GM21515 (cell line): Measurements from ENCODE around the gene LRRC4B.
"Not testable (repeated sequence)": the region's sequence is repeated elsewhere in the genome, so short reads cannot be mapped to it uniquely, and the experiment has no call there.

Experiments
- ATAC-seq: cut with Tn5 transposase; IDR thresholded peaks from one replicate; pipeline ENCODE4 v1.9.1; 2021; ENCODE audit not compliant: unreplicated experiment

Gene LRRC4B

DNA sequence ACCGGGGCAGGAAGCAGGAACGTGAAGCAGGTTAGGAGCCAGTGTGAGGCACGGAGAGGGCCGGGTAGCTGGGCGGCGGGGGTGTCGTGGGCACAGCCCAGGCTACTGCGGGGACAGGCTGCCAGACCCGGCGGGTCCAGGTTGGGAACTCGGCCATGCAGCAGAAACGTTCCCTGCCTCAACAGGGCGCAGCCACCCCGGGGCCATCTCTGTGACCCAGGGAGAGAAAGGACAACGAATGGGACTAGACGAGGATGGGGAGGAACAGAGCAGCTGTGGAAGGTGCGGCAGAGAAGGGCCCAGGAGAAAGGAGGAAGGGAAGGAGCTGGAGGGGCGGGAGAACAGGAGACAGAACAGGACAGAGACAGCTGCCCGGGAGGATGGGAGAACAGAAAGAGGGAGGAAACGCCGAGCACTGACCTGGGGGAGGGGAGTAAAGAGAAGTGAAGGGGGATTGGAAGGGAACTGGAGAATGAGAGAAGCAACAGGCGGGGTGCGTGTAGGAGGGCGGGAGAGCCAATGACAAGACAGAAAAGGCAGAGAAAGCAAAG is 78.7 kb downstream of the LRRC4B start:
- ATAC-seq = no peak

DNA sequence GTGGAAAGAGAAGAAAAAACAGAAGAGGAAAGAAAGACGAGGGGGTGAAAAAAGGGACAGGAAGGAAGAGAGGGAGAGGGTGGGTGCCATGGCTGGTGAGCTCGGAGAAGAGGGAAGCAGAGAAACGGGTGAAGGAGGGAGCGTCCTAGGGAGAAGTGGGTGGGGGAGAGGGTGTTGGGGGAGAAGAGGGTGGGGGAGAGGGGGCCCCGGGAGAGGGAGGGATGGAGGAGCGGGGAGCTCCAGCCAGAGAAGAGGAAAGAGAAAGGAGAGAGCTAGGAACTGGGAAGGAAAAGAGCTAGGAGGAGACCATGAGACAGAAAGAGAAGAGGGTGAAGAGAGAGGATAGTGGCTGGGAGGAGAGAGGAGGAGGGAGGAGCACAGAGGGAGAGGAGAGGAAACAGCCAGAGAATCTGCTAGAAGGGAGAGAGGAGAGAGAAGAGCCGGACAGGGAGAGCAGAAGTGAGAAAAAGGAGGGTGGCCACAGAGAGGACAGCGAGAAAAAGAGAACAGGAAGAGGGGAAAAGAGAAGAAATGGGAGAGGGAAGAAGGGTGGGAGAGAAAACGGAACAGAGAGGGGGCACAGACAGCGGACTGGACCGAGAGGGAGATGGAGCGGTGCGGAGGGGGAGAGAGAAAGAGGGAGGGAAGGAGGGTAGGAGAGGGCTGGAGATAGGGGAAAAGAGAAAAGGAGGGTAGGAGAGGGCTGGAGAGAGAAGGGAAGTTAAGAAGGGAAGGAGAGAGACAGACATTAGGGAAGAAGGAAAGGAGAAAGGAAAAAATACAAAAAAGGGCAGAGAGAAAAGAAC is 79.6 kb downstream of the LRRC4B start:
- ATAC-seq = no peak

DNA sequence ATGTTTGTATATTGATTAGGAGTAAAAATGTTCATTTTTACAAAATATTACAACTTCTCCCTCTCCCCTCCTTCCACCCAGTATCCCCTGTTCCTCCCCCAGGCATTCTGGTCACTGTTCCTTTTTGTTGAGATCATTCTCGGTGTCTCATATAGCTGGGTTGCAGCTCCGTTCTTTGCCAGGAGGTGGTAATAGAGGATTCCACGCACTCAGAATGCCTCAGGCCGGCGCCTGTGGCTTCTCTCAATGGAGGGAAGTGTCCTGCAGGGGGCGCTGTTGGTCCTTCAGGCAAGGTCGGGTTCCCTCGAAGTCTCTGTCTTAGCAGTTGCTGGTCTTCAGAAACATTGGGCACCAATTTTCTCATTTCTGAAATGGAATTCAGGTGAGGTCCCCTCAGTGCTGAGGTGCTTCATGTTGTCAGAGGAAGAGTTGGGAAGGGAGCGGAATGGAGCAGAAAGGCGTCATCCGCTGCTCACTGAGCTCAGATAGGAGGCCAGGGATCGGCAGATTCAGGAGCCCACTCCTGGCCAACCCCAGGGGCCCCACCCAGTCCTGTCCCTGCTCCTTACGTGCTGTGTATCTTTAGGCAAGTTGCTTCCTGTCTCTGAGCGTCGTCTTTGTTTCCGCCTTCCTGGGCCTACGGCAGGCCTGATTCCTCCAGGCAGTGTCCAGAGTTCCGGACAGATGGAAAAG is 81.3 kb downstream of the LRRC4B start:
- ATAC-seq = no peak

DNA sequence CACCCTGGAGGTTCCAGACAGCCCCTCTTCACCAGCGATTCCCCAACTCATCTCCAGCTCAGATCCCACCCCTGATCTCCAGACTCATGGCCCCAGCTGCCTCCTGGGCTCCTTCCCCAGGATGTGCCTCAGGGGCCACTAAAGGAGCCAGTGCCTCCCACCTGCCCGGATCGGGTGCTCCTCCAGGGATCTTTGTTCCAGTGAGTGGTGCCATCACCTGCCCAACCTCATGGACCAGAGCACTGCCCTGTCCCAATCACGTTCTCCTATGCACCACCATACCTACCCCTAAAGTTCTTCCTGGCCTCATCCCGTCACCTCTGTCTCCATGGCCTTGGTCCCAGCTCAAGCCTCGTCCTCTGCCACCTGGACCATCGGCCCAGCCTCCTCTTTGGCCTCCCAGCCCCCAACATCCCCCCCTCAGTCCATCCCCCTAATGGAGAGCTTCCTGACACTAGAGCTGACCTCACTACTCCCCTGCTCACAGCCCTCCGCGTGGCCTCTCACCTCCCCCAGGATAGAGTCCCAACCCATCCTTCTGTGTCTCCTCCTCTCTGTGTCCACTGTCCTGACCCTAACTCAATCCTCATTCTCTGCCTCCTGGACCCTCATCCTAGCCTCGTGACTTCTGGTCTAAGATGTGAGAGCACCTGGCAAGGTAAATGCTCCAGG is 82.8 kb downstream of the LRRC4B start:
- ATAC-seq = no peak

DNA sequence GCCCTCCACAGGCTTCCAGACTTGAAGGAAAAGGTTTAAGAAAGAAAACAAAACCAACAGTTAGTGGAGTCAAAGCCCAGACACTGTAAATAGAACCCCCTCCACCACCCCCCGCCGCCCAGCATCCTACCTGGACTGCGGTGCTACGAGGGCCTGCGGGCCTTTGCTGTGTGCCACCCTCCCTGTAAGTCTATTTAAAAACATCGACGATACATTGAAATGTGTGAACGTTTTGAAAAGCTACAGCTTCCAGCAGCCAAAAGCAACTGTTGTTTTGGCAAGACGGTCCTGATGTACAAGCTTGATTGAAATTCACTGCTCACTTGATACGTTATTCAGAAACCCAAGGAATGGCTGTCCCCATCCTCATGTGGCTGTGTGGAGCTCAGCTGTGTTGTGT is 85.3 kb downstream of the LRRC4B start:
- no peak for ATAC-seq

DNA sequence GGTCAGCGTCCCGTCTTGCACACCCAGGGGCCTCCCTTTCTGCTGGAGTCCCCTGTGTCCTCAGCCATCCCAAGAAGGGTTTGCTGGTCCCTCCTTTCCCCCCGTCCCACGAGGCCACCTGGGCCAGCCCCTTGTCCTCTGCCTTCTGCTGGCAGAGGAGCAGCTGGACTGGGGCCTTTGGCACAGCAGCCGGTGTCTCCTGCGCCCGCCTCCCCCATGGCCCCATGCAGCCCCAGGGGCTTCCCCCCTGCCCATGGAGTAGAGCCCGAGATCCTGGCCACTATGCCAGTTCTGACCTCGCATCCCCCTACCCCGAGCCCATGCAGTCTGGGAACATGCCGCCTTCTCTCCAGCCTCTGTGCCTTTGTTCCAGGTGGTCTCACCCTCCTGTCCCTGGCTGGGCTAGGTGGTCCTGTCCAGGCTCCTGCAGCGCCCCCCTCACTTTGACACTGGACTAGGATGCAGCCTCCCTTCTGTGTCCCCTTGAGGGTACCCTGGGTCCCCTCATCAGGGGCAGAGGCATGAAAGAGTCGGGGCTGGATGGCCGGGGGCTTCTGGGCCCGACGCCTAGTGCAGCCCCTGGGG is 85.9 kb downstream of the LRRC4B start:
- ATAC-seq = no peak

DNA sequence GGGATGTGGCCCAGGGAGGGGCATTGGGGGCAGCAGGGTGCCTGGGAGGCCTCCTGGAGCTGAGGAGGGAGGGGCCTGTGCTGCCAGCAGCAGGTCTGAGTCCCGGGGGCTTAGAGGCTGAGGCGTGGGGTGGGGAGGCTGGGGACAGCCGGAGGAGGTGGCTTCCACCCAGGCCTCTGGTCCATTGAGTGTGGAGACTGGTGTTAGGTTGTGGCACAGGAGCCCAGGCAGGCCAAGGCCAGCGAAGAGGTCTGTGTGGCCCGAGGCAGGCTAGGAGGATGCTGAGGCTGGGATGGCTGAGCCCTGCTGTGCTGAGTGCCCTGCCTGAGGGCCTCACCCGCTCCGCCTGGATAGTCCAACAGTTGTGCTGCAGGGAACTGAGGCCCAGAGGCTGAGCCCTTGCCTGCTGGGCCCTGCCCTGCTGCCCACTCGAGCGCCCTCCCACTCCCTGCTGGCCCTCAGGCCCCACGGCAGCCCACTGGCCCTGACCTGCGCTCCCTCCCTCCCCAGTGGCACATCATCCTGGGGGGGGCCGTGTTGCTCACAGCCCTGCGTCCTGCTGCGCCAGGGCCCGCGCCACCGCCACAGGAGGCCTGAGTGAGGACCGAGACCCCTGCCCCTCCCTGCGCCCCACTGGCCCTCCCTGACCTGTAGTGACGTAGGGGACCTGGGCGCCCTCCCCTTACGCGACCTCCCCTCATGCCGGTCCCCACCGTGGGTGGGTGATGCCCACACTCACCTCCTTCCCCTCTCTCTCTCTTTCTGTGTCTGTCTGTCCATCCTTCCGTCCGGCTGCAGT is 86.7 kb downstream of the LRRC4B start:
- no peak for ATAC-seq

DNA sequence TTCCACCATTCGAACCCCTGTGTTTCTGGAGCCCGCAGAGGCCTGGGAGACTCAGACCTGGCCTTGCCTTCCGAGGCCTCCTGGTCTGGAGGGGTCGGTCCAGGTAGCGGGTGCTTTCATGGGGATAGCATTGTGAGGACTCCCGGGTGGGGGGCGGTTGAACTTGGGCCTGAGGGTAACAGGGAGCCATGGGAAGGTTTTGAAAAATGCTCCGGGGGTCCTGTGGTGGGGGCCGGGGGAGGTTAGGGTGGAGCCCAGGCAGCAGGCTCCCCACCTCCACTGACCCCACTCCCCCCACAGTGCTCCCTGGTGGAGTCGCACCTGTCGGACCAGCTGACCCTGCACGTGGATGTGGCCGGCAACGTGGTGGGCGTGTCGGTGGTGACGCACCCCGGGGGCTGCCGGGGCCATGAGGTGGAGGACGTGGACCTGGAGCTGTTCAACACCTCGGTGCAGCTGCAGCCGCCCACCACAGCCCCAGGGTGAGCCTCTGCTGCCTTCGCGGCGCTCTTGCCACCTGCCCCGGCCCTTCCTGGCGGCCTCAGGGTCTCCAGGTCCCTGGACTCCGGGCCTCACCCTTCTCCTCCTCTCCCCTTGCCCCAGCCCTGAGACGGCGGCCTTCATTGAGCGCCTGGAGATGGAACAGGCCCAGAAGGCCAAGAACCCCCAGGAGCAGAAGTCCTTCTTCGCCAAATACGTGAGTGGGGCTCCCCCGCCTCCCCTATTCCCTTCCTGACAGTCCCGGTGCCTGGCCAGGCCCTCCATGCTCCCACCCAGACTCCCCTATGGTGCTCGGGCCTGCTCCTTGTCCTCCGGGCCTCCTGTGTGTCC is 87.7 kb downstream of the LRRC4B start:
- no peak for ATAC-seq

DNA sequence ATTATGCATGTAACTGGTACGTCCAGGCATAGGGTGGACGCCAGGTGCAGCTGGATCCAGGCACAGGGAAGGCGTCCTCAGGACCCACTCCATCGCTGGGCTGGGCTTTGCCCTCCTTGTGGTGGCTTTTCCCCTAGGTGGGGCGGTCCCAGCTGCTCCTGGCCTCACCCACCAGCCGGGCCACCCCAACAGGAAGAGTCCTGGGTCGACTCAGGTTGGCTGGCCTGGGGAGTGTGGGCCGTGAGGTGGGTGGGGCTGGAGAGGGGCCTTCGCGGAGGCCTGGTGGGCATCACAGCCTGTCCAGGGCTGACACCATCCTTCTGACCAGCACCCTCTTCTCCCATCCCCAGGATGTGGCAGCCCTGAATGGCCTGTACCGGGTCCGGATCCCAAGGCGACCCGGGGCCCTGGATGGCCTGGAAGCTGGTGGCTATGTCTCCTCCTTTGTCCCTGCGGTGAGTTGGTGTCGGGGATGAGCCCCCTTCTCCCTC is 88.4 kb downstream of the LRRC4B start:
- ATAC-seq = no peak

DNA sequence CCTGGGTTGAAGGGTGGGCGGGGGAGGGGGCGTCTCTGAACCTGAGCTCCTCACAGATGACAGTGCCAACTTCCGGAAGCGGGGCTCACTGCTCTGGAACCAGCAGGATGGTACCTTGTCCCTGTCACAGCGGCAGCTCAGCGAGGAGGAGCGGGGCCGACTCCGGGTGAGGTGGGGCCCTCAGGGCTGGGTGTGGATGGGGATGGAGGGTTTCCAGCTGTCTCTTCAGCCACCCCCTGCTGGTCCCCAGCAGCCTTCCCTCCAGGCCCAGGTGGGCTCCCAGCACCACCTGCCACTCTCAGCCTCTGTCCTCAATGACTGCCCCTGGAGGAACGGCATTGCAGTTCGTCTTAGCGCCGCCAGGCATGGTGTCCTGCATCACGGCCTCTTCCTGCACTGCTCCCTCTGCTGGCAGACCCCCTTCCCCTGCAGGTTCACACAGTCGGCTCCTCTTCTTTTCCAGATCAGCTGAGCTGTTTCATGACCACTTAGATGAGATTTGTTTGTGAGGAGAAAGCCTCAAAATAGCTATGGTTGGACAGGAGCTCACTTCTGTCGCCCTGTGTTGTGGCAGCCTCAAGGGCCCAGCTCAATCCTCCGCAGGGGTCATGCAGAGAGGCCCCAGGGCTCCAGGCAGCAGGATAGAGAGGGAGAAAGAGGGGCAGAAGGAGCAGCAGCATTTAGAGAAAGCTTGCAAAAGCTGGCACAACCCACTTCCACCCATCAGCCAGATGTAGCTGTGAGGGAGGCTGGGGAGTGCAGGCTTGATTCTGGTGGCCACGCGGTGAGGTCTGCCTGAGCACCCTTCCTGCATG is 89.1 kb downstream of the LRRC4B start:
- ATAC-seq = no peak

DNA sequence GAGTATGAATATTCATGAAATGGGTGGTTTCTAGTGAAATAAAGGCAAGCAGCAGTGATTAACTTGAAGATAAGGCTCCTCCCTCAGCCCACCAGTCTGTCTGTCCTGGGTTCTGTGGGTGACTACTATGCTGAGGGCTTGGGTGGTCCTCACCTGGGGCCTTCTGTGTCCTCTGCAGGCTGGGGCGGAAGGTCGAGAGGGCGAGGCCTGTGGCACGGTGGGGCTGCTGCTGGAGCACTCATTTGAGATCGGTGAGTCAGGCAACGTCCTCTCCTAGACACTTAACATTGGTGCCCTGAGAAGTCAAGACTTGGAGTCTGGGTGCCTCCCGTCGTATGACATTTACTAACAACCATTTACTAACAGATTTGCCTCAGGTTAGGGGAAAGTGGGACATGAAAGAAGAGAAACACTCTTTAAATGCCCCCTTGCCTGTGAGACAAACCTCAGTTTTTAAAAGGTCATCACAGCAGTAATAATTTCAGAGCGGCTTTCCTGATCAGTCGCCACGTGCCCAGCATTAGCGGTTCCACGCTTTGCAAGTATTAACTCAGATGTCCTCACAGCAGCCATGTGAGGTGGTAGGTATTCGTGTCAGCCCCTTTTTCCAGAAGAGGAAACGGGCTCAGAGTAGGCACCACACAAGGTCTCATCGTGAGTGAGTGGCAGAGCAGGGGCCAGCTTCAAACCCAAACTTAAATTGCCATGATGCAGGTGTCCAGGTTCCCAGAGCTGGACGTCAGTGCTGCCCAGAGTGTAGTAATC is 90.3 kb downstream of the LRRC4B start:
- no peak for ATAC-seq

DNA sequence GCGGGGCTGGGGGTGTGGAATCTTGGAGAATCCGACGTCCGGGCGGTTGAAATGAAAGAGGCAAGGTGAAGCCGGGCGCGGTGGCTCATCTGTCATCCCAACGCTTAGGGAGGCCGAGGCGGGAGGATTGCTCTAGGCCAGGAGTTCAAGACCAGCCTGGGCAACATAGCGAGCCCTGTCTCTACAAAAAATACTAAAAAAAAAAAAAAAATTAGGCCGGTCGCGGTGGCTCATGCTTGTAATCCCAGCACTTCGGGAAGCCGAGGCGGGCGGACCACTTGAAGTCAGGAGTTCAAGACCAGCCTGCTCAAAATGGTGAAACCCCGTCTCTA is 91.4 kb downstream of the LRRC4B start:
- no peak for ATAC-seq

DNA sequence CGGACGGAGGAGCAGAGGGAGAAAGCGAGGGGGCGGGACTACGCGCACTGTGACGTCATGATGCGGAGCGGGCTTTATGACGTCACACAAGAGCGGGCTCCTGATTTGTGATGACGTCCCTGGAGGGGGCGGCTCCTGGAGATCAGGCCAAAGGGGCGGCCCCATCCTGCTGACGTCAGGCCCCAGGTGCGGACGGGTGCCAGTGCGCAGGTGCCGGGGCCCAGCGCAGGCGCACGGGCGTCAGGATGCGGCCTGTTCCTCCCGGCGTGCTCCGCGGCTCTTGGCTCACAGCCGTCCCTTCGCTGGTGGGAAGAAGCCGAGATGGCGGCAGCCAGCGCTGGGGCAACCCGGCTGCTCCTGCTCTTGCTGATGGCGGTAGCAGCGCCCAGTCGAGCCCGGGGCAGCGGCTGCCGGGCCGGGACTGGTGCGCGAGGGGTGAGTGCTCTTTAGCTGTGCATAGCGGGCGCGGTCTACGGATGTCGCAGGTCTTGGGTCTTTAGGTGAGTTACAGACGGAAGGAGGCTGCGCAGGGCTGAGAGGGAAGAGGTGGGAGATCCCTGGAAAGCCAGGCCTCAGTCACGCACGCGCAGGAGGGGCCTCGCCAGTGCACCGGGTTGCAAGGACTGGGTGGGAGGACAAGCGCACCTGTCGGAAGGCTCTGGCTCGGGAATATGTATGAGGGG is 91.9 kb downstream of the LRRC4B start, which contains the start of the genes EMC10 and GARIN5A:
EMC10 (plus strand) TSS at position 284 of the 683 bp plus-strand sequence; CDS start at position 322, 38 bp downstream.
GARIN5A (minus strand) TSS at position 625 of the 683 bp plus-strand sequence; CDS start at position 165, 460 bp downstream.
- ATAC-seq = peak; percentile 71

DNA sequence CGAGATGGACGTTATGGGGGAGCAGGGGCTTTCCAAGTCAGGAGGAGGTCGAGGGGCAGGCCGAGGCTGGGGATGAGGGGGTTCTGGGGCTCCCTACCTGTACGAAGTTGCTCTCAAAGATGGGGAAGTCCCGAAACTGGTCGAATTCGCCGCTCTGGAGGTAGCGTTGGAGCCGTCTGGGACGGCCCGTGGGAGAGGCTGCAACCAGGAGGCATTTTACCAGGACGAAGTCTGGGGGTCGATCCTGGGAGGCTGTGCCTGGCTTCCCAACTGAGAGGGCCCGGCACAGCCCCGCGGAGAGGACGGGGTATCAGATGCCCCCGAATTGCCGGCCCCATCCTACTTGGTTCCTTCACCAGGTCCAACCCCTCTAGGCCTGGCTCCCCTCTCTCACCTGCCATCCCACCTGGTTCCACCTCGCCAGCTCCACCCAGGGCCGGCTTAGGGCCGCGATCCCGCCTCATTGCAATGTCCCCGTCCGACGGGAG is 92.5 kb downstream of the LRRC4B start:
- ATAC-seq = no peak

DNA sequence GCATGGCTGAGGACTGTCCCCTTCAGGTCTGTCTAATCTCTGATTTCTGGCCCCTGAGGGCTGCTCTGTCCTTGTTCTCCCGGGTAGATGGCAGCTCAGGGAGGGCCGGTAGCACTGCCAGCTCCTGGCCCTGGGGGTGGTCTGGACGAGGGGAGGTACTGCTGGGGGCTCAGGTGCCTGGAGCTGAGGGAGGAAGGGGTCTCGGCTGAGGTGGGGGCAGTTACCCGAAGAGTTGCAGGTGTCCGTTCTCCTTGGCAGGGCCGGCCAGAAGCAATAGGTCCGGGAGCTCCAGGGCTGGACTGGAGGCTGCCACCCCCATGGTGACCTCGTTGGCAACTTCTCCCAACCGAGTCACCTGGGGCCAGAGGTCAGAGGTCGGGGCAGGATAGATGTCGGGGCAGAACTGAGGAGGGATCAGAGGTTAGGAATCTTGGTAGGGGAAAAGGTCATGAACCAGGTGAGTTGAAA is 93.1 kb downstream of the LRRC4B start:
- ATAC-seq = no peak

DNA sequence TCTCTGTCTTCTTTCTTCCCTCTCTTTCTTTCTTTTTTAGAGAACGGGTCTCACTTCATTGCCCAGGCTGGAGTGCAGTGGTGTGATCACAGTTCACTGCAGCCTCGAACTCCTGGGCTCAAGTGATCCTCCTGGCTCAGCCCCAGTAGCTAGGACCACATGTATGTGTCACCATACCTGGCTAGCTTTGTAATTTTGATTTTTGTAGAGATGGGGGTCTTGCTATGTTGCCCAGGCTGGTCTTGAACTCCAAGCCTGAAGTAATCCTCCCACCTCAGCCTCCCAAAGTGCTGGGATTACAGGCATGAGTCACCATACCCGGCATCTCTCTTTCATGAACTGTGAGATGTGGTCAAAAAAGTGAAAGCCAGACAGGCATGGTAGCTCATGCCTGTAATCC is 94.9 kb downstream of the LRRC4B start:
- not testable (repeated sequence) for ATAC-seq

DNA sequence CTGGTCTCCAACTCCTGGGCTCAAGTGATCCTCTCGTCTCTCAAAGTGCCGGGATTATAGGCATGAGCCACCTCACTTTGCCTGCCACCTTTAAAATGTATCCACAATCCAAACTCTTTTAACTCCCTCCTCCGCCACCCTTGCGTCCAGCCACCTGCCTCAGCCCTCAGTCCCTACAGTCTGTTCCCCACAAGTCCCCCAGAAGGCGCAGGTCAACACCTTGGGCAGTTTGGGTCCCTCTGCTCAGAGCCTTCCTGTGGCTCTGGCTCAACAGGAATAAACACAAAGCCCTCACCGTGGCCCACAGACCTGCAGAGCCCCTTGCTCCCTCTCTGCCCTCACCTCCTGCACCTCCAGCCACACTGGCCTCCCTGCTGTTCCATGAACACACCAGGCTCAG is 99.4 kb downstream of the LRRC4B start:
- no peak for ATAC-seq
